Islet precursor cell (in vitro differentiated cells): Measurements from ENCODE around the gene GALNT6.
A peak's percentile ranks its signal among the peaks of the same experiment; 100 is the strongest.
"Not testable (repeated sequence)": the region's sequence is repeated elsewhere in the genome, so short reads cannot be mapped to it uniquely, and the experiment has no call there.

Experiments used
- DNase-seq: peaks from one replicate; pipeline ENCODE4 v3.0.0-alpha.2; 2018

Gene GALNT6

DNA sequence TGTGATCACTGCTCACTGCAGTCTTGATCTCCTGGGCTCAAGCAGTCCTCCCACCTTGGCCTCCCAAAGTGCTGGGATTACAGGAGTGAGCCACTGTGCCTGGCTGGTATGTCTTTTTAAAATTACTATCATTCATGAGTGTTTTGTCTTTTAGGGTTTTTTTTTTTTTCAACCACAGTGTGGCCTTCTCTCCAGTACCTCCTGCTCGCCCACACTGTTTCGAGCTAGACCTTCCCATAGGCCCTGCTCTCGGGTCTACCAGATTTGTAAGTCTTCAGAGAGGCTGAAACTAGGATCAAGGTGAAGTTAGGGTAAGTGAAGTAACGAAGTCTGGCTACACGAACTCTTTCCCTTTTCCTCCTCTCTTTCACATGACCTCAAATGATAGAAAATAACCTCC, 68.8 kb downstream of the GALNT6 start:
- no peak for DNase-seq

DNA sequence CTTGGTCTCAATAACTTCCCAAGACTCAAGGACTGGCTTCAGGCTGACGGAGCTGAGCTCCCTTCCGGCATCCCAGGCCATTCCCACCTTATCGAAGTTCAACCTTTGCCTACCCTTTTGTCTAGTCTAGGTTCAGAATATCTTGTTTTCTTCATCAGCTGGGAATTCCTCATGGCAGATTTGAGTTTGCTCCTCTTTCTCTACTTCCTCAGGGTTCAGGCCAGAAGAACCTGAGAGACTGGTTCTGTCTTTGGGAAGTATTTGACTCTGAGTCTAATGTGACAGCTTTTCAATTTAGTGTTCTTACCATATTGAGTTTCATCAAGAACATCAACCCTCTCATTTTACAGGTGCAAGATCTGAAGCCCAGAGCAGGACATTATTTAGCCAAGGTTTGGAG, 69.3 kb downstream of the GALNT6 start:
- no peak for DNase-seq

DNA sequence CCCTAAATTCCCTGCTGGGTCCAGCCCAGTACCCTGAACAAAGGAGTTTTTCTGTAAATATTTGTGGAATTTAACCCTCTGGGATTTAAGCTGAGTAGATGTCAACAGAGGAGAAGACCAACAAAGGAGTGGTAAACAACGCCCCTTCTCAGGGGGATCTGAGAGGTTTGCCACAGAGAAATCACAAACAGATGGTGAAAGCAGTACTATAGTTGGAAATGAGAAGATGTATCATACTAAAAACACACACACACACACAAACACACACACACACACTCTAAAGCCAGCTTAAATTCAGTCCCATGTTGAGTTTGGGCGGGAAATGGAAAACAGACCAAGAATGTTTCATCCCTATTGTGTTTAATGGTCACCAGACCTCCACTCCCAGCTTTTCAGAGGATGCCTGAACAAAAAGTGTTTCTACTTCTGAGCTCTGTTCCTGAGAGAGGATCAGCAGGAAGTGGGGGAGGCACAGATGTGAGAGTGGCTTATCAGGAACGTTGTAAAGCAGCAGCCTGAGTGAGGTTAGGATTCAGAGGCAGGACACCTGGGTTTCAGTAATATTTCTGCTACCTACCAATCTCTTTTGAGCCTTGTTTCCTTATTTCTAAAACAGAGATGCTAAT, 70.4 kb downstream of the GALNT6 start:
- DNase-seq, result peak; percentile 85

DNA sequence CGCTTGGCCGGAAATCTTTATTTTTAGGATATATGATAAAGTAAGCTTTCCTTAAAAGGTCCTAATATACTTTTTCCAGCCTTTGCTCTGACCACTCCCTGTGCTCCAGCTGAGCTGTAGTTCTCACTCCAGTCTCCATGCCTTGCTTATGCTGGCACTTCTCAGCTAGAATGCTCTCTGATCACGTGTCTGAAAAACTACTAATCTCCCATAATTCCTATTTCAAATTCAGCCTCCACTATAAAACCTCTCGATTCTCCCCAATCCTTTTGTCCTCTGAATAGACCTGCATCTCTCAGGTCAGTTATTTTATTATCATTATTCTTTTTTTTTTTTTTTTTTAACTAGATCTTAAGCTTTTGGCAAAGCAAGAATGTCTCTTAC, 70.9 kb downstream of the GALNT6 start:
- DNase-seq, result no peak

DNA sequence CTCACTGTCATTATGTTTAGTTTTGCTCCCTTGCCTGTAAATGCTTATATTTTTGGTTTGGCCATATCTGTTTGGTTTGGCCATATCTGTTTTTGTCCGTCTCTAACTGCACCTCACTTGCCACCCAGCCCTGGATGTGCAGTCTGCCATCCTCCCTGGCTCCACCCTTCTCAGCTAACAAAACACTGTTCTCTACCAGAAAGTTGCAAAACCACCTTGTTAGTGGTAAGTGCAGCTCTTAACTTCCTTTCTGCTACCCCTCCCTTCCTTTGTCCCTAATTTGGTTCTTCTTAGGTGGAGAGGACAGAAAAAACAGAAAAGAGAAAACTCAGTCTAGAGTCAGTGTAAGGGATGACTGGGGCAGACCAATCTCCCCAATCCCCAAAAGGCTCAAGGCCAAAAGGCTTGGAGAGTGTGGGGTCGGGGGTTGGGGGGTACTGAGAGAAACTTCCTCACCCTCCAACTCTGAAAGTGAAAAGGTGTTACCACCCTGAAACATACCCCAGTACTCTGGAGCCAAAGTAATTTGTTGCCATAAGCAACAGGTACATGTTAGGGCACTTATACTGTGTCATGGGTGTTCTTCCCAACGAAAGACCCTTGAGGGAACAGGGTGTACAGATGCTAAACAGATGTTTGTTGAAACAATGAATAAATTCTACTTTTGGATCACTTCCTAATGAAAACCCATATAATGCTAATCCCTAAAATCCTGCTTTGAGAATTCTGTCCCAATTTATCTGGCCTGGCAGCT, 72.2 kb downstream of the GALNT6 start:
- DNase-seq, result peak; percentile 66

DNA sequence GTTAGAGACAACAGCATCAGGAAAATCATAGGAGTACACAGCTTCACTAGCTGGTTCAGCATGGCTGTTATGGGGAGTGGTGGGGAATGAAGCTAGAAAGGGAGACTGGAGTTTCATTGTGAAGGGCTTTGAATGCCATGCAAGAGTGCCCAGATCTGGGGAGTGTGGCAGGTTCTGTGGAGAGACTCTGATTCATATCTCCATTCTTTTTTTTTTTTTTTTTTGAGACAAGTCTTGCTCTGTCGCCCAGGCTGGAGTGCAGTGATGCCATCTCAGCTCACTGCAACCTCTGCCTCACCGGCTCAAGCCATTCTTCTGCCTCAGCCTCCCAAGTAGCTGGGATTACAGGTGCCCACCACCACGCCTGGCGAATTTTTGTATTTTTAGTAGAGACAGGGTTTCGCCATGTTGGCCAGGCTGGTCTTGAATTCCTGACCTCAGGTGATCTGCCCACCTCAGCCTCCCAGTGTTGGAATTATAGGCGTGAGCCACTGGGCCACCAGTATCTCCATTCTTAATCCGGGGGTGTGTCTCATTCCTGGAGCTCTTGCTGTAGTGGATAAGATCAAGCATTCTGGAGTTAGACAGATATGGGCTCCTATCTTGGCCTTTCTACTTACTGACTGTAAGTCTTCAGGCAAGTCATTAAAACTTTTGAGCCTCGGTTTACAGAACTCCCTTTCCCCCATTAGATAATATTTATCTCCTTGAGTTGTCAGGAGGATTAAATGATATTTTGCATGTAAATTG, 73.0 kb downstream of the GALNT6 start:
- not testable (repeated sequence) for DNase-seq

DNA sequence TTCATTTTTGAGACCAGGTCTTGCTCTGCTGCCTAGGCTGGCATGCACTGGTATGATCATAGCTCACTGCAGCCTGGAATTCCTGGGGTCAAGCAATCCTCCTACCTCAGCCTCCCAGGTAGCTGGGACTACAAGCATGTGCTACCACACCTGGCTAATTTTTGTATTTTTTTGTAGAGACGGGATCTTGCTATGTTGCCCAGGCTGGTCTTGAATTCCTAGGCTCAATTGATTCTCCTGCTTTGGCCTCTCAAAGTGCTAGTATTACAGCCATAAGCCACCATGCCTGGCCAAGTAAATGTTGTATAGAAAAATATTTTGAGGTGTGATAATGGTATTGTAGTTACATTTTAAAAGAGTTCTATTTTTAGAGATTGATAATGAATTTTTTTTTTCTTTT, 79.8 kb downstream of the GALNT6 start:
- no peak for DNase-seq

DNA sequence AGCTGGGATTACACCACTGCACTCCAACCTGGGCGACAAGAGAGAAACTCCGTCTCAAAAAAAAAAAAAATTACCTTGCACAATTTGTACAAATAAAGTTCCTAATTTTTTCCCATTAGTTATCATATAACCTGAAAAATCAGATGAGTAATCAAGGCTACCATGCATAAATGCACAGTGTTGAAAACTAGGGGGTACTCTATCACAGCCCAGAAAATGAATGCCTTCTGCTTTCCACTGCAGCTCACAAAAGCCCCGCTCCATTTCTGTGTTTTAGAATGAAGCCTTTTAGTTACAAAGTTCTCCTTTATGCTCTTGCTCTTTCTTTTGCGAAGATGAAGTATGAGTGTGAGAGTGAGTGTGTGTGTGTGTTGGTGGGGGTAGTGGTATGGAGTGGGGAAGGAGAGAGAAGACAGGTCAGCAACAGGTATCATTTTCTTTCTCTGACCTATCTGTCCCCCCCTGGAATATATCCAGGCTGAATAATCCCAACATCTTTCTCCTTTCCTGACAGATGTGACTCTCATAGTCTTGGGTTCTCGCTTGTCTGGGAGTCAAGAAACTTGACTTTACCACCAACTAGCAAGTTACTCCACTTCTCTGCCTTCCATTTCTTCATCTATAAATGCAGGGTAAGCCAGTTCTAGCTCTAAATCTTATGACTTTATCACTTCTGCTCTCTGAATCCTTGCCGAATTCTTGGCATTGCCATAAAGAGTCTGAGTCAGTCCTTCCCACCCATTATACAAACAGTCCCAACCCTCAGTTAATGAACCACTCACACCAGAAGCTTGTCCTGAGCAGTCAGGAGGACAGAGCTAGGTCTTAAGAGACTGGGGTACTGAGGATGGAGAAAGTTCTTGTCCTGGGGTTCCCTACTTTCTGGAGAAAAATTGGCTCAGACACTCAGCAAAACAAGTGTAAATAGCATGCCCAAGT, 83.3 kb downstream of the GALNT6 start:
- no peak for DNase-seq

DNA sequence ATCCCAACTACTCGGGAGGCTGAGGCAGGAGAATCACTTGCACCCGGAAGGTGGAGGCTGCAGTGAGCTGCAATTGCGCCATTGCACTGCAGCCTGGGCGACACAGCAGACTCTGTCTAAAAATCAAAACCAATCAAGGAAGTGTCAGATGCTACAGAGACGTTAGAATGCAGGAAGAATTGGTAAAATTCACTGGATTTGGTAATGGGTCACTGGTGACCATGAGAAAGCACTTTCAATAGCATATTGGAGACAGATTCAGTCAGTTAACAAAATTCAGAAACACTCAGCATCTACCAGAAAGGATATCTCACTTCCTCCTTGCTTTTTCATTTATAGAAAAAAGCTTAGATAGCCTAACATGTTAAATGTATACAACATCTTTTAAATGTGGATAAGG, 84.7 kb downstream of the GALNT6 start:
- no peak for DNase-seq
